Endodermal cell (in vitro differentiated cells): ENCODE data around the gene CDKL1. TPM values are rescaled to one million over a fixed set of nuclear protein-coding genes. Genes with fewer than 3 reads are reported as not detected.

Experiments used
- DNase-seq: peaks from one replicate; pipeline ENCODE4 v3.0.0-alpha.2; 2017
- H3K27ac ChIP-seq: 2 replicates; pipeline ENCODE4 v1.5.1; 2013; ENCODE audit warnings: mild to moderate bottlenecking, low read depth, low read length, moderate library complexity
- H3K27me3 ChIP-seq: 2 replicates; pipeline ENCODE4 v1.6.1; 2013; ENCODE audit warnings: mild to moderate bottlenecking, low read length, moderate library complexity; ENCODE audit not compliant: insufficient read depth, control insufficient read depth, poor library complexity, severe bottlenecking
- H3K36me3 ChIP-seq: 2 replicates; pipeline ENCODE4 v1.7.0; 2013; ENCODE audit warnings: mild to moderate bottlenecking, low read length, moderate library complexity; ENCODE audit not compliant: control insufficient read depth, insufficient read depth
- H3K4me1 ChIP-seq: one replicate; pipeline ENCODE4 v1.7.0; 2013; ENCODE audit warnings: low read length; ENCODE audit not compliant: control insufficient read depth, insufficient read depth
- H3K4me3 ChIP-seq: 2 replicates; pipeline ENCODE4 v1.5.1; 2013; ENCODE audit warnings: mild to moderate bottlenecking, low read length, moderate library complexity
- H3K9ac ChIP-seq: 2 replicates; pipeline ENCODE4 v1.6.1; 2013; ENCODE audit warnings: mild to moderate bottlenecking, low read length, moderate library complexity; ENCODE audit not compliant: poor library complexity, severe bottlenecking; ENCODE audit errors: extremely low read depth
- H3K9me3 ChIP-seq: 2 replicates; pipeline ENCODE4 v1.6.1; 2013; ENCODE audit warnings: mild to moderate bottlenecking, low read length, moderate library complexity; ENCODE audit not compliant: control insufficient read depth
- H3K27ac Mint-ChIP-seq: 2 replicates; pipeline ENCODE4 v1.8.0; 2020; ENCODE audit warnings: mixed read lengths
- H3K27me3 Mint-ChIP-seq: 2 replicates; pipeline ENCODE4 v1.8.0; 2021; ENCODE audit warnings: mild to moderate bottlenecking, mixed read lengths; ENCODE audit not compliant: insufficient read depth
- H3K36me3 Mint-ChIP-seq: 2 replicates; pipeline ENCODE4 v1.8.0; 2020; ENCODE audit warnings: low read depth, mixed read lengths
- H3K4me1 Mint-ChIP-seq: 2 replicates; pipeline ENCODE4 v1.8.0; 2020; ENCODE audit warnings: mixed read lengths
- H3K4me3 Mint-ChIP-seq: 2 replicates; pipeline ENCODE4 v1.8.0; 2020; ENCODE audit warnings: mild to moderate bottlenecking, moderate library complexity, mixed read lengths
- H3K9me3 Mint-ChIP-seq: 2 replicates; pipeline ENCODE4 v1.8.0; 2020; ENCODE audit warnings: mild to moderate bottlenecking, mixed read lengths
- CTCF ChIP-seq: fragments of 200-600 bp; sonication (generic); conservative IDR thresholded peaks from 2 replicates; pipeline ENCODE4 v1.5.0; 2021; ENCODE audit warnings: antibody characterized with exemption, mild to moderate bottlenecking
- WGBS, 2 experiments: methylation state at CpG; one replicate each; pipeline versions ENCODE4 v1.1.5 to v1.1.7; 2013; ENCODE audit warnings: missing lambda C conversion rate in 2 of 2, mixed read lengths in 1 of 2; ENCODE audit not compliant: insufficient coverage in 1 of 2, insufficient read length in 1 of 2; 5-methylcytosine and 5-hydroxymethylcytosine counted together
- total RNA-seq, 2 donors: library from RNA; stranded (reverse); fragmentation: NEBNext Ultra II Directional in 1 of 2; extraction: Animal tissue kit (Norgen Biotek cat#: 25700) in 1 of 2; gene quantifications; 2 replicates in 1 of 2; 3 replicates in 1 of 2; pipeline ENCODE4 v1.2.1, GENCODE V29; 2021

The CDKL1 gene
- total RNA-seq, 2 donors from 2014 or later = 1.5 to 2.6 TPM

- 59 to 75% methylated on average over 6 to 7 of the region's 7 CpGs for WGBS, 2 experiments
- H3K36me3 ChIP-seq = no peaks in the 10 kb centered on the region
- peaks cover 27% of the 10 kb centered on the region for H3K4me1 Mint-ChIP-seq
- DNase-seq = peak; percentile 62
- H3K27me3 ChIP-seq = no peaks in the 10 kb centered on the region
- peak overlapping the region; percentile 69 for H3K27ac Mint-ChIP-seq
- no peaks in the 10 kb centered on the region for H3K9me3 ChIP-seq
- H3K9ac ChIP-seq = no peak overlapping the region
- H3K4me3 ChIP-seq = peak overlapping the region; percentile 17
- H3K4me3 Mint-ChIP-seq = no peak overlapping the region
- no peak for TF ChIP-seq CTCF
- peaks cover 6% of the 10 kb centered on the region for H3K4me1 ChIP-seq
- no peaks in the 10 kb centered on the region for H3K27me3 Mint-ChIP-seq
- H3K9me3 Mint-ChIP-seq = no peaks in the 10 kb centered on the region
- peaks cover 1% of the 10 kb centered on the region for H3K36me3 Mint-ChIP-seq
- peak overlapping the region; percentile 91 for H3K27ac ChIP-seq
These were observed 60.5 kb downstream of the CDKL1 start for GRCh38 chr14:50335989-50336824.

GRCh38 chr14:50335389-50335788, 61.3 kb downstream of the CDKL1 start:
- H3K4me3 Mint-ChIP-seq = no peak overlapping the region

GRCh38 chr14:50334211-50334610, 62.5 kb downstream of the CDKL1 start:
- H3K4me3 Mint-ChIP-seq = no peak overlapping the region
- 95% methylated on average over 7 to 8 of the region's 8 CpGs for whole genome bisulfite sequencing, 2 experiments
- H3K27me3 Mint-ChIP-seq = no peaks in the 10 kb centered on the region
- peaks cover 20% of the 10 kb centered on the region for H3K4me1 Mint-ChIP-seq
- H3K9ac ChIP-seq = no peak overlapping the region
- no peak for DNase-seq
- H3K9me3 Mint-ChIP-seq = no peaks in the 10 kb centered on the region
- no peaks in the 10 kb centered on the region for H3K27me3 ChIP-seq
- peaks cover 2% of the 10 kb centered on the region for H3K36me3 Mint-ChIP-seq
- peaks cover 6% of the 10 kb centered on the region for H3K4me1 ChIP-seq
- TF ChIP-seq CTCF = no peak
- peaks cover 6% of the 10 kb centered on the region for H3K36me3 ChIP-seq
- H3K27ac ChIP-seq = no peak overlapping the region
- no peaks in the 10 kb centered on the region for H3K9me3 ChIP-seq
- H3K4me3 ChIP-seq = no peak overlapping the region
- H3K27ac Mint-ChIP-seq = no peak overlapping the region

More at GRCh38 chr14:50335389-50335788, 61.3 kb downstream of the CDKL1 start:
- H3K9me3 Mint-ChIP-seq = no peaks in the 10 kb centered on the region
- no peaks in the 10 kb centered on the region for H3K27me3 Mint-ChIP-seq
- Histone ChIP-seq H3K27me3 (no peaks in the 10 kb centered on the region), H3K27ac (peak overlapping the region; percentile 91), H3K9ac (no peak overlapping the region), H3K4me1 (peaks cover 6% of the 10 kb centered on the region), H3K9me3 (no peaks in the 10 kb centered on the region), H3K36me3 (peaks cover 2% of the 10 kb centered on the region), H3K4me3 (peak overlapping the region; percentile 17)
- 29 to 61% methylated on average over 1 to 7 of the region's 7 CpGs for WGBS, 2 experiments
- H3K27ac Mint-ChIP-seq = peak overlapping the region; percentile 70
- no peak for TF ChIP-seq CTCF
- peaks cover 27% of the 10 kb centered on the region for H3K4me1 Mint-ChIP-seq
- DNase-seq = peak; percentile 78
- H3K36me3 Mint-ChIP-seq = peaks cover 2% of the 10 kb centered on the region
